HL-60 (cell line): ENCODE data around the gene PER3.

Source experiments
- DNase-seq, 2 experiments: peaks; one replicate each; pipeline ENCODE4 v3.0.0-alpha.2; 2010 to 2020; ENCODE audit warnings: low read depth in 1 of 2, low spot score in 1 of 2
- H3K27ac ChIP-seq: fragments of 250-450 bp; sonication (Bioruptor Pico); replicated peaks from 2 replicates; pipeline ENCODE4 v1.5.1; 2020; ENCODE audit warnings: mild to moderate bottlenecking, moderate library complexity
- H3K27me3 ChIP-seq: fragments of 250-450 bp; sonication (Bioruptor Pico); 2 replicates; pipeline ENCODE4 v1.5.1; 2021; ENCODE audit warnings: mild to moderate bottlenecking, moderate library complexity; ENCODE audit not compliant: insufficient read depth, poor library complexity, severe bottlenecking
- H3K4me3 ChIP-seq: replicated peaks from 2 replicates; pipeline ENCODE4 v1.5.1; 2011; ENCODE audit warnings: mild to moderate bottlenecking, control low read depth, low read length; ENCODE audit not compliant: insufficient read depth
- GABPA ChIP-seq: IDR thresholded peaks from 2 replicates; pipeline ENCODE4 v1.6.1; 2012; ENCODE audit warnings: low read depth
- POLR2AphosphoS5 ChIP-seq: IDR thresholded peaks from 2 replicates; pipeline ENCODE4 v1.6.1; 2012; ENCODE audit warnings: low read depth
- SPI1 ChIP-seq: IDR thresholded peaks from 2 replicates; pipeline ENCODE4 v1.6.1; 2012; ENCODE audit warnings: low read depth, mild to moderate bottlenecking, borderline replicate concordance
- TF ChIP-seq, protein P1 (sequence below): IDR thresholded peaks from 2 replicates; pipeline ENCODE4 v1.6.1; 2012; ENCODE audit warnings: low read depth; ENCODE audit not compliant: insufficient replicate concordance
- TF ChIP-seq, protein P2 (sequence below): IDR thresholded peaks from one replicate; pipeline ENCODE4 v1.5.1; 2011; ENCODE audit warnings: low read length, control low read depth, inconsistent platforms; ENCODE audit not compliant: insufficient read depth

The PER3 gene

DNA sequence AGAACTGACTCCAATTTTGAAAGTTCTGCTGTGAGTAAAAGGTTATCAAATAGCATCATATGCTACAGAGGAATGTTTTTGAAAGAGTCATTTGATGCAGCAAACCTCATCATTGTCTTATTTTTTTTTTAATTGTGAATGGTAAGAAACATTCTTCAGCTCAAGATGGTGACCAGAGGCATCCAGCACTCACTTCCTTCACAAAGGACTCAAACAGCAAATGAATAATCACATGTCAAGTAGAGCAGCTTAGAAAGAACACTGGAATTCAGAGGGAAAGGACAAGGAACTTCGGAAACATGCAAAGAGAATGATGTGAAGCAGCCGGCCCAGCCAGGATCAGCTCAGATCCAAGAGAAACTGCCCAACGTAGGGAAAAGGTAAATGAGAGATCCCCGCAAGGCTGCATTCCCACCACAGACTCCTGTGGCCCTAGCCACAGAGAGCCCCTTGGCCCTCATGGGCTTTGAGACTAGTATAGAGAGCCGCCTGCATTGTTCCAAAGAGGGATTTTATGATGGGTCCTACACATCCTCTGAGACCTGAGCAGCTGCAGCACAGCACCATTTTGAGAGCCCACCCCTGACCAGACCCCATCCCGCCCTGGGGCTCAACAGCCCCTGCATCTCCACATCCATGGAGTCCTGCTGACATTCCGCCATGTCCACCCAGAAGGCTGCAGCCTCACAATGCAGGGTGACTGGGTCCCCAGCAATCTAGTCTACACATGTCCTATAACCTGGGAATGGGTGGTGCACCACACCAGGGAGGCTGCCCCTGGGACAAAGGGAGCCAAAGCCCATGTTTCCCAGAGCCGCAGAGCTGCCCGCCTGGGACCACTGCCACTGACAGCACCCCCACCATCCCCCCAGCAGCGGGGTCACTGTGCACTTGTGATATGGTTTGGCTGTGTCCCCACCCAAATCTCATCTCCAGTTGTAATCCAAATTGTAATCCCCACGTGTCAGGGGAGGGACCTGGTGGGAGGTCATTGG, 90.0 kb downstream of the PER3 start:
- no peak overlapping the region for H3K27ac ChIP-seq
- no peak for DNase-seq
- TF ChIP-seq GABPA (no peak), POLR2AphosphoS5 (no peak), SPI1 (no peak)
- TF ChIP-seq, protein P1, sequence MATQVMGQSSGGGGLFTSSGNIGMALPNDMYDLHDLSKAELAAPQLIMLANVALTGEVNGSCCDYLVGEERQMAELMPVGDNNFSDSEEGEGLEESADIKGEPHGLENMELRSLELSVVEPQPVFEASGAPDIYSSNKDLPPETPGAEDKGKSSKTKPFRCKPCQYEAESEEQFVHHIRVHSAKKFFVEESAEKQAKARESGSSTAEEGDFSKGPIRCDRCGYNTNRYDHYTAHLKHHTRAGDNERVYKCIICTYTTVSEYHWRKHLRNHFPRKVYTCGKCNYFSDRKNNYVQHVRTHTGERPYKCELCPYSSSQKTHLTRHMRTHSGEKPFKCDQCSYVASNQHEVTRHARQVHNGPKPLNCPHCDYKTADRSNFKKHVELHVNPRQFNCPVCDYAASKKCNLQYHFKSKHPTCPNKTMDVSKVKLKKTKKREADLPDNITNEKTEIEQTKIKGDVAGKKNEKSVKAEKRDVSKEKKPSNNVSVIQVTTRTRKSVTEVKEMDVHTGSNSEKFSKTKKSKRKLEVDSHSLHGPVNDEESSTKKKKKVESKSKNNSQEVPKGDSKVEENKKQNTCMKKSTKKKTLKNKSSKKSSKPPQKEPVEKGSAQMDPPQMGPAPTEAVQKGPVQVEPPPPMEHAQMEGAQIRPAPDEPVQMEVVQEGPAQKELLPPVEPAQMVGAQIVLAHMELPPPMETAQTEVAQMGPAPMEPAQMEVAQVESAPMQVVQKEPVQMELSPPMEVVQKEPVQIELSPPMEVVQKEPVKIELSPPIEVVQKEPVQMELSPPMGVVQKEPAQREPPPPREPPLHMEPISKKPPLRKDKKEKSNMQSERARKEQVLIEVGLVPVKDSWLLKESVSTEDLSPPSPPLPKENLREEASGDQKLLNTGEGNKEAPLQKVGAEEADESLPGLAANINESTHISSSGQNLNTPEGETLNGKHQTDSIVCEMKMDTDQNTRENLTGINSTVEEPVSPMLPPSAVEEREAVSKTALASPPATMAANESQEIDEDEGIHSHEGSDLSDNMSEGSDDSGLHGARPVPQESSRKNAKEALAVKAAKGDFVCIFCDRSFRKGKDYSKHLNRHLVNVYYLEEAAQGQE: no peak
- TF ChIP-seq, protein P2, sequence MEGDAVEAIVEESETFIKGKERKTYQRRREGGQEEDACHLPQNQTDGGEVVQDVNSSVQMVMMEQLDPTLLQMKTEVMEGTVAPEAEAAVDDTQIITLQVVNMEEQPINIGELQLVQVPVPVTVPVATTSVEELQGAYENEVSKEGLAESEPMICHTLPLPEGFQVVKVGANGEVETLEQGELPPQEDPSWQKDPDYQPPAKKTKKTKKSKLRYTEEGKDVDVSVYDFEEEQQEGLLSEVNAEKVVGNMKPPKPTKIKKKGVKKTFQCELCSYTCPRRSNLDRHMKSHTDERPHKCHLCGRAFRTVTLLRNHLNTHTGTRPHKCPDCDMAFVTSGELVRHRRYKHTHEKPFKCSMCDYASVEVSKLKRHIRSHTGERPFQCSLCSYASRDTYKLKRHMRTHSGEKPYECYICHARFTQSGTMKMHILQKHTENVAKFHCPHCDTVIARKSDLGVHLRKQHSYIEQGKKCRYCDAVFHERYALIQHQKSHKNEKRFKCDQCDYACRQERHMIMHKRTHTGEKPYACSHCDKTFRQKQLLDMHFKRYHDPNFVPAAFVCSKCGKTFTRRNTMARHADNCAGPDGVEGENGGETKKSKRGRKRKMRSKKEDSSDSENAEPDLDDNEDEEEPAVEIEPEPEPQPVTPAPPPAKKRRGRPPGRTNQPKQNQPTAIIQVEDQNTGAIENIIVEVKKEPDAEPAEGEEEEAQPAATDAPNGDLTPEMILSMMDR: no peak
- no peak overlapping the region for H3K4me3 ChIP-seq
- no peaks in the 10 kb centered on the region for H3K27me3 ChIP-seq

DNA sequence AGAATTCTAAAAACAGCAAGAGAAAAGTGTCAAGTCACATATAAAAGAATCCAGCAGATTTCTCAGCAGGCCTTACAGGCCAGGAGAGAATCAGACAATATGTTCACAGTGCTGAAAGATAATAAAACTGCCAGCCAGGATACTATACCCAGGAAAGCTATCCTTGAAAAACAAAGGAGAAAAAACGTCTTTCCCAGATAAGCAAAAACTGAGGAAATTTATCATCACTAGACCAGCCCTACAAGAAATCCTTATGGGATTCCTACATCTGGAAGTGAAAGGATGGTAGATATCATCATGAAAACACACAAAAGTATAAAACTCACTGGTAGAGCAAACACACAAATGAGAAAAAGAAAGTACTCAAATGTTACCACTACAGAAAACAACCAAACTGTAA, 93.9 kb downstream of the PER3 start:
- Histone ChIP-seq H3K27me3 (no peaks in the 10 kb centered on the region), H3K27ac (no peak overlapping the region), H3K4me3 (no peak overlapping the region)
- no peak for DNase-seq
- TF ChIP-seq SPI1: no peak
- TF ChIP-seq, protein P1: no peak
- no peak for TF ChIP-seq POLR2AphosphoS5
- TF ChIP-seq, protein P2: no peak
- no peak for TF ChIP-seq GABPA

DNA sequence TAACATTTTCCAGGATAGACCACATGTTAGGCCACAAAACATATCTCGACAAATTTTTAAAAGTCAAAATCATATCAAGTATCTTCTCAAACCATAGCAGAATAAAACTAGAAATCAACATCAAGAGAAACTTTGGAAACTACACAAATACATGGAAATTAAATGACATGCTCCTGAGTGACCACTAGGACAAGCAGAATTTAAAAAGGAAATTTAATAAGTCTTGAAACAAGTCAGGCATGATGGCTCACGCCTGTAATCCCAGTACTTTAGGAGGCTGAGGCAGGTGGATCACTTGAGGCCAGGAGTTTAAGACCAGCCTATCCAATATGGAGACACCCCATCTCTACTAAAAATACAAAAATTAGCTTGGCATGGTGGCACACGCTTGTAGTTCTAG, 95.1 kb downstream of the PER3 start:
- DNase-seq: no peak
- Histone ChIP-seq H3K4me3 (no peak overlapping the region), H3K27ac (no peak overlapping the region), H3K27me3 (no peaks in the 10 kb centered on the region)
- TF ChIP-seq, protein P1: no peak
- TF ChIP-seq POLR2AphosphoS5: no peak
- TF ChIP-seq, protein P2: no peak
- no peak for TF ChIP-seq SPI1
- TF ChIP-seq GABPA: no peak
